Measurements from ENCODE around the gene CLCN7. TPM values are rescaled to one million over a fixed set of nuclear protein-coding genes. Genes with fewer than 3 reads are reported as not detected.

The CLCN7 gene
- total RNA-seq, 4 donors from 2014 or later = 61.1 to 134 (median 100) TPM

- DNase-seq (ENCODE audit: low spot score in 2 of 2) = no peak
- Histone ChIP-seq H3K36me3 (peaks cover 100% of the 10 kb centered on the region), H3K9me3 (no peaks in the 10 kb centered on the region), H3K27me3 (no peaks in the 10 kb centered on the region), H3K4me1 (no peaks in the 10 kb centered on the region), H3K4me3 (no peak overlapping the region), H3K27ac (no peak overlapping the region)
- 93% methylated on average over 10 of the region's 20 CpGs for WGBS
- TF ChIP-seq EP300 (IDR thresholded peaks at IDR 0.05) (no peak), POLR2A (IDR thresholded peaks at IDR 0.05) (no peak), POLR2AphosphoS5 (IDR thresholded peaks at IDR 0.05) (no peak)
- TF ChIP-seq, protein P1, sequence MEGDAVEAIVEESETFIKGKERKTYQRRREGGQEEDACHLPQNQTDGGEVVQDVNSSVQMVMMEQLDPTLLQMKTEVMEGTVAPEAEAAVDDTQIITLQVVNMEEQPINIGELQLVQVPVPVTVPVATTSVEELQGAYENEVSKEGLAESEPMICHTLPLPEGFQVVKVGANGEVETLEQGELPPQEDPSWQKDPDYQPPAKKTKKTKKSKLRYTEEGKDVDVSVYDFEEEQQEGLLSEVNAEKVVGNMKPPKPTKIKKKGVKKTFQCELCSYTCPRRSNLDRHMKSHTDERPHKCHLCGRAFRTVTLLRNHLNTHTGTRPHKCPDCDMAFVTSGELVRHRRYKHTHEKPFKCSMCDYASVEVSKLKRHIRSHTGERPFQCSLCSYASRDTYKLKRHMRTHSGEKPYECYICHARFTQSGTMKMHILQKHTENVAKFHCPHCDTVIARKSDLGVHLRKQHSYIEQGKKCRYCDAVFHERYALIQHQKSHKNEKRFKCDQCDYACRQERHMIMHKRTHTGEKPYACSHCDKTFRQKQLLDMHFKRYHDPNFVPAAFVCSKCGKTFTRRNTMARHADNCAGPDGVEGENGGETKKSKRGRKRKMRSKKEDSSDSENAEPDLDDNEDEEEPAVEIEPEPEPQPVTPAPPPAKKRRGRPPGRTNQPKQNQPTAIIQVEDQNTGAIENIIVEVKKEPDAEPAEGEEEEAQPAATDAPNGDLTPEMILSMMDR (IDR thresholded peaks at IDR 0.05) = no peak
Measured at GRCh38 chr16:1452530-1452929, 22.3 kb downstream of the CLCN7 start.

- TF ChIP-seq, protein P1 (IDR thresholded peaks at IDR 0.05) = no peak
- TF ChIP-seq POLR2AphosphoS5 (IDR thresholded peaks at IDR 0.05) (no peak), POLR2A (IDR thresholded peaks at IDR 0.05) (no peak), EP300 (IDR thresholded peaks at IDR 0.05) (no peak)
- Histone ChIP-seq H3K27ac (no peak overlapping the region), H3K36me3 (peaks cover 100% of the 10 kb centered on the region), H3K9me3 (no peaks in the 10 kb centered on the region), H3K4me3 (no peak overlapping the region), H3K4me1 (no peaks in the 10 kb centered on the region), H3K27me3 (no peaks in the 10 kb centered on the region)
- no peak for DNase-seq (ENCODE audit: low spot score in 2 of 2)
- 90% methylated on average over 17 of the region's 34 CpGs for WGBS
Measured at GRCh38 chr16:1451702-1452392, 23.0 kb downstream of the CLCN7 start.

GRCh38 chr16:1450841-1451240 is 24.0 kb downstream of the CLCN7 start:
- Histone ChIP-seq H3K27me3 (no peaks in the 10 kb centered on the region), H3K27ac (no peak overlapping the region), H3K4me3 (no peak overlapping the region), H3K36me3 (peaks cover 100% of the 10 kb centered on the region), H3K4me1 (no peaks in the 10 kb centered on the region), H3K9me3 (no peaks in the 10 kb centered on the region)
- TF ChIP-seq POLR2A (IDR thresholded peaks at IDR 0.05) (no peak), EP300 (IDR thresholded peaks at IDR 0.05) (no peak), POLR2AphosphoS5 (IDR thresholded peaks at IDR 0.05) (no peak)
- TF ChIP-seq, protein P1 (IDR thresholded peaks at IDR 0.05) = no peak
- no peak for DNase-seq (ENCODE audit: low spot score in 2 of 2)
- WGBS = 95% methylated on average over 21 of the region's 21 CpGs

DNA sequence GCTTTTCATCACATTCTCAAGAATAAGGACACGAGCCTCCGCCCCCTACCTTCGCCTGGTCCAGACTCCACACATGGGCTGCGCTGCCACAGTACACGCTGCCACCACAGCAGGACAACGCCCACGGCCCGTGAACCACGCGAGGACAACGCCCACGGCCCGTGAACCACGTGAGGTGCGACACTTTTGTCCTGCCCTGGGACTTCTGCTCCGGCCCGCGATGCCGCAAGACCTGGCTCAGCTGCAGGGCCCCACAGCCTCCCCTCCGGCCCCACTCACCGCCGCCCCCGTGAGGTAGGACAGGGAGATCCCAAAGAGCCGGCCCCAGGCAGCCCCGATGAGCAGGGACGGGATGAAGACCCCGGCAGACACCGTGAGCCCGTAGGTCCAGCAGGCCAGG is 24.6 kb downstream of the CLCN7 start:
- Histone ChIP-seq H3K4me3 (no peak overlapping the region), H3K4me1 (no peaks in the 10 kb centered on the region), H3K9me3 (no peaks in the 10 kb centered on the region), H3K36me3 (peaks cover 100% of the 10 kb centered on the region), H3K27ac (no peak overlapping the region), H3K27me3 (no peaks in the 10 kb centered on the region)
- 87% methylated on average over 19 of the region's 29 CpGs for WGBS
- no peak for DNase-seq (ENCODE audit: low spot score in 2 of 2)
- TF ChIP-seq, protein P1 (IDR thresholded peaks at IDR 0.05) = no peak
- TF ChIP-seq POLR2AphosphoS5 (IDR thresholded peaks at IDR 0.05) = no peak
- TF ChIP-seq EP300 (IDR thresholded peaks at IDR 0.05) = no peak
- TF ChIP-seq POLR2A (IDR thresholded peaks at IDR 0.05) = no peak

- peaks cover 92% of the 10 kb centered on the region for H3K36me3 ChIP-seq
- TF ChIP-seq EP300 (IDR thresholded peaks at IDR 0.05) = no peak
- TF ChIP-seq, protein P1 (IDR thresholded peaks at IDR 0.05) = no peak
- no peak for TF ChIP-seq POLR2AphosphoS5 (IDR thresholded peaks at IDR 0.05)
- TF ChIP-seq POLR2A (IDR thresholded peaks at IDR 0.05) = no peak
Measured at GRCh38 chr16:1449201-1449788, 25.5 kb downstream of the CLCN7 start.

More at GRCh38 chr16:1449201-1449788, 25.5 kb downstream of the CLCN7 start:
- Histone ChIP-seq H3K4me3 (no peak overlapping the region), H3K27ac (no peak overlapping the region), H3K4me1 (no peaks in the 10 kb centered on the region), H3K9me3 (no peaks in the 10 kb centered on the region), H3K27me3 (no peaks in the 10 kb centered on the region)
- no peak for DNase-seq (ENCODE audit: low spot score in 2 of 2)
- 98% methylated on average over 16 of the region's 25 CpGs for WGBS
